GM21390 (cell line): ENCODE data around the gene MT1G.
"Not testable (repeated sequence)": the region's sequence is repeated elsewhere in the genome, so short reads cannot be mapped to it uniquely, and the experiment has no call there.

ENCODE experiments used
- ATAC-seq: cut with Tn5 transposase; IDR thresholded peaks from one replicate; pipeline ENCODE4 v1.9.1; 2021; ENCODE audit not compliant: unreplicated experiment

Gene MT1G

GRCh38 chr16:56667581-56668571 lies at the start of gene MT1G:
MT1G (minus strand) TSS chr16:56668065; CDS start chr16:56667993, 72 bp downstream.
- ATAC-seq = no peak

GRCh38 chr16:56717532-56717931 lies 49.7 kb upstream of the MT1G start:
- ATAC-seq = not testable (repeated sequence)

- no peak for ATAC-seq
These were observed 48.9 kb upstream of the MT1G start for GRCh38 chr16:56716761-56717160.

GRCh38 chr16:56715126-56715525 lies 47.3 kb upstream of the MT1G start:
- no peak for ATAC-seq

GRCh38 chr16:56713794-56714193 lies 45.9 kb upstream of the MT1G start:
- no peak for ATAC-seq

GRCh38 chr16:56711862-56712261 lies 44.0 kb upstream of the MT1G start:
- no peak for ATAC-seq

GRCh38 chr16:56710181-56710737 lies 42.4 kb upstream of the MT1G start:
- ATAC-seq = no peak

- ATAC-seq = no peak
These were observed 41.7 kb upstream of the MT1G start for GRCh38 chr16:56709443-56710040.

GRCh38 chr16:56708525-56709442 lies 40.9 kb upstream of the MT1G start:
- ATAC-seq = no peak

- ATAC-seq = no peak
These were observed 35.0 kb upstream of the MT1G start for GRCh38 chr16:56702836-56703235.

- no peak for ATAC-seq
These were observed 33.7 kb upstream of the MT1G start for GRCh38 chr16:56701534-56701933.

GRCh38 chr16:56700631-56701030 lies 32.8 kb upstream of the MT1G start:
- ATAC-seq = no peak

- ATAC-seq = no peak
These were observed 32.3 kb upstream of the MT1G start for GRCh38 chr16:56700195-56700594.

GRCh38 chr16:56697456-56698155 lies 29.7 kb upstream of the MT1G start:
- ATAC-seq = no peak

- no peak for ATAC-seq
These were observed 27.4 kb upstream of the MT1G start for GRCh38 chr16:56695246-56695645.

- no peak for ATAC-seq
These were observed 24.0 kb upstream of the MT1G start for GRCh38 chr16:56691885-56692284.

- no peak for ATAC-seq
These were observed 22.7 kb upstream of the MT1G start for GRCh38 chr16:56690420-56691122.

- ATAC-seq = no peak
These were observed 21.3 kb upstream of the MT1G start for GRCh38 chr16:56689171-56689570.

GRCh38 chr16:56688762-56689161 lies 20.9 kb upstream of the MT1G start:
- no peak for ATAC-seq

- ATAC-seq = no peak
These were observed 18.9 kb upstream of the MT1G start for GRCh38 chr16:56686758-56687157.
